MCF 10A (cell line): ENCODE measurements around the gene ZNF70. TPM values are rescaled to one million over a fixed set of nuclear protein-coding genes. Genes with fewer than 3 reads are reported as not detected.

ENCODE experiments used
- BruUV-seq: library from RNA; stranded (reverse); fragments of 400-500 nt; replicated peaks from 2 replicates; lab custom pipeline; 2021; lab: Mats Ljungman, UMichigan
- CTCF ChIA-PET: fragments of 300-600 bp; sonication (Branson Sonifier 250); formaldehyde crosslinking; extraction: SDS; loops from one replicate; lab custom pipeline; 2021; ENCODE audit warnings: antibody characterized with exemption, inconsistent platforms; lab: Yijun Ruan, JAX
- POLR2A ChIA-PET: fragments of 300-600, 350-650 bp; sonication (Branson Sonifier 250); formaldehyde crosslinking; extraction: SDS; loops from one replicate; lab custom pipeline; 2020; ENCODE audit warnings: antibody characterized with exemption, inconsistent platforms; lab: Yijun Ruan, JAX
- DNase-seq: peaks from one replicate; pipeline ENCODE4 v3.0.0-alpha.2; 2018; ENCODE audit not compliant: unreplicated experiment
- H3K27ac Mint-ChIP-seq: one replicate; pipeline ENCODE4 v1.8.0; 2022; ENCODE audit warnings: mild to moderate bottlenecking, low read depth, mixed read lengths; ENCODE audit not compliant: unreplicated experiment
- H3K27me3 Mint-ChIP-seq: one replicate; pipeline ENCODE4 v1.8.0; 2022; ENCODE audit warnings: mixed read lengths; ENCODE audit not compliant: insufficient read depth, unreplicated experiment
- H3K36me3 Mint-ChIP-seq: one replicate; pipeline ENCODE4 v1.8.0; 2022; ENCODE audit warnings: mild to moderate bottlenecking, moderate library complexity, mixed read lengths; ENCODE audit not compliant: insufficient read depth, unreplicated experiment
- H3K4me1 Mint-ChIP-seq: one replicate; pipeline ENCODE4 v1.8.0; 2022; ENCODE audit warnings: mixed read lengths; ENCODE audit not compliant: insufficient read depth, unreplicated experiment
- H3K4me3 Mint-ChIP-seq: one replicate; pipeline ENCODE4 v1.8.0; 2022; ENCODE audit warnings: mild to moderate bottlenecking, moderate library complexity, mixed read lengths; ENCODE audit not compliant: unreplicated experiment
- H3K9me3 Mint-ChIP-seq: one replicate; pipeline ENCODE4 v1.8.0; 2022; ENCODE audit warnings: mixed read lengths; ENCODE audit not compliant: unreplicated experiment
- intact Hi-C: fragments of 100-400 bp; cut with micrococcal nuclease; formaldehyde crosslinking; loops from 2 replicates; pipeline ENCODE4 v1.14.1; 2022
- total RNA-seq: library from RNA; stranded (reverse); gene quantifications from 2 replicates; pipeline ENCODE4 v1.2.3, GENCODE V29; 2022
- TF ChIP-seq, protein P1 (sequence below): fragments of 200-600 bp; IDR thresholded peaks from one replicate; pipeline ENCODE4 v1.8.0; 2022; ENCODE audit warnings: antibody characterized with exemption, mild to moderate bottlenecking; ENCODE audit not compliant: unreplicated experiment

The ZNF70 gene
- total RNA-seq, 1 experiment from 2014 or later = 3.3 TPM

DNA sequence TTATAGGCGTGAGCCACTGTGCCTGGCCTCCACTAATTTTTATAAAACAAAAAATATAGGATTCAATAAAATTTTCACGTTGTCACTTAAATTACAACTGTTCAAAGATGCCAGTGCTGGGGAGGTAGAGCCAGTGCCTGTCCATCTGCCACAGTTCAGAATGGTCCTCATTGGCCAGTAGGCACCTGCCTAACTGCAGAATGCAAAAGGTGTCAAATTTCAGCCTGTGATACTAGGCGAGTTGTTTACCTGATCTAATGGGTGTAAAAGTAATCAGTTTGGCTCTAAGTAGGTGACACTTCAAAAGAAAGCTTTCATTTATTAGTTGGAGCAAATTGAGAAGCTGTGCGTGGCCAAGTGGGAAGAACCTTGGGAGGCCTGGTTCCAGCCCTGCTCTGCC lies 38.2 kb upstream of the ZNF70 start:
- POLR2A ChIA-PET = no interaction called here

DNA sequence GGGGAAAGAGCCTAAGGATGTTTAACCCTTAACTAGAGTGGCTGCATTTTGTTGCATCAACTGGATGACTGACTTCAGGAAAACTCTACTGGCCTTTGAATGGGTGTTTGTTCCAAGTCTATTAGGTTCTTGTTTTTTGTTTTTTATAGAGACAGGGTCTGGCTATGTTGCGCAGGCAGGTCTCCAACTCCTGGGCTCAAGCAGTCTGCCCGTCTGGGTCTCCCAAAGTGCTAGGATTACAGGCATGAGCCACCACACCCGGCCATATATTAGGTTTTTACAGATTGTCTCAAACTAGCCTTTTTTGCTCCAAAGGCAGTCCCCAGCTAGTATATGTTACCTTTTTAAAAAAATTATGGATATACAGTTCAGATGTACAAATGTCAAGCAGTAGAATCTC lies 37.0 kb upstream of the ZNF70 start:
- BruUV-seq = TSS peak; percentile 43
- POLR2A ChIA-PET = interaction anchor here (0.7 to 1.4 kb wide), 6 partner anchors 13 to 106 kb away, joined by 3 to 6 read pairs (median 4); partner anchors contain the start of genes MIF, MMP11 and ZNF70
- TF ChIP-seq, protein P1, sequence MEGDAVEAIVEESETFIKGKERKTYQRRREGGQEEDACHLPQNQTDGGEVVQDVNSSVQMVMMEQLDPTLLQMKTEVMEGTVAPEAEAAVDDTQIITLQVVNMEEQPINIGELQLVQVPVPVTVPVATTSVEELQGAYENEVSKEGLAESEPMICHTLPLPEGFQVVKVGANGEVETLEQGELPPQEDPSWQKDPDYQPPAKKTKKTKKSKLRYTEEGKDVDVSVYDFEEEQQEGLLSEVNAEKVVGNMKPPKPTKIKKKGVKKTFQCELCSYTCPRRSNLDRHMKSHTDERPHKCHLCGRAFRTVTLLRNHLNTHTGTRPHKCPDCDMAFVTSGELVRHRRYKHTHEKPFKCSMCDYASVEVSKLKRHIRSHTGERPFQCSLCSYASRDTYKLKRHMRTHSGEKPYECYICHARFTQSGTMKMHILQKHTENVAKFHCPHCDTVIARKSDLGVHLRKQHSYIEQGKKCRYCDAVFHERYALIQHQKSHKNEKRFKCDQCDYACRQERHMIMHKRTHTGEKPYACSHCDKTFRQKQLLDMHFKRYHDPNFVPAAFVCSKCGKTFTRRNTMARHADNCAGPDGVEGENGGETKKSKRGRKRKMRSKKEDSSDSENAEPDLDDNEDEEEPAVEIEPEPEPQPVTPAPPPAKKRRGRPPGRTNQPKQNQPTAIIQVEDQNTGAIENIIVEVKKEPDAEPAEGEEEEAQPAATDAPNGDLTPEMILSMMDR = no peak

More for the DNA sequence above, 38.2 kb upstream of the ZNF70 start:
- Mint-ChIP-seq H3K4me3 (peak overlapping the region; percentile 80), H3K36me3 (peaks cover 32% of the 10 kb centered on the region), H3K9me3 (no peaks in the 10 kb centered on the region), H3K27me3 (no peaks in the 10 kb centered on the region), H3K27ac (no peak overlapping the region), H3K4me1 (peaks cover 9% of the 10 kb centered on the region)
- BruUV-seq = no TSS peak
- TF ChIP-seq, protein P1 = no peak
- intact Hi-C loops = no loop called here
- CTCF ChIA-PET = interaction anchor here (0.6 to 1.2 kb wide), 3 partner anchors 11 to 18 kb away, joined by 3 to 6 read pairs (median 5); no protein-coding TSS in a partner anchor
- no peak for DNase-seq

DNA sequence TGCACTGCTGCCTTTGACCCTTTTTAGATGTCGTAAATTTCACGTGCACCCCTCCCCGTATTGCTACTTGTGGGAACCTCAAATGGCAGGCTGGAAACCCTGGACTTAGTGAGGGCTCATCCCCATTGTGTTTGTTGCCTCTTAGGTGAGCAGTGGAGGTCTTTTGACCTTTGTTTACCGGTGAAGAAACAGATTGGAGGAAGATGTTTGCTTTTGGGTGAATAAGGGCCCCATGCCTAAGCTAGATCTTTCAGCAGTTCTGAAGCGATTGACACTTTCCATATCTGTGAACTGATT lies 36.6 kb upstream of the ZNF70 start:
- no peak for DNase-seq
- Mint-ChIP-seq H3K27ac (peak overlapping the region; percentile 42), H3K27me3 (no peaks in the 10 kb centered on the region), H3K4me3 (peak overlapping the region; percentile 80), H3K4me1 (peaks cover 9% of the 10 kb centered on the region), H3K36me3 (peaks cover 16% of the 10 kb centered on the region), H3K9me3 (no peaks in the 10 kb centered on the region)
- intact Hi-C loops = no loop called here
- CTCF ChIA-PET = interaction anchor here (0.6 kb wide), 1 partner anchor 101 kb away, joined by 4 read pairs; no protein-coding TSS in a partner anchor
- TF ChIP-seq, protein P1 = no peak
- POLR2A ChIA-PET = interaction anchor here (0.7 to 1.4 kb wide), 5 partner anchors 13 to 106 kb away, joined by 3 to 6 read pairs (median 4); partner anchors contain the start of genes MIF and MMP11
- no TSS peak for BruUV-seq

More for the DNA sequence above, 37.0 kb upstream of the ZNF70 start:
- intact Hi-C loops = no loop called here
- CTCF ChIA-PET = no interaction called here
- Mint-ChIP-seq H3K27me3 (no peaks in the 10 kb centered on the region), H3K36me3 (peaks cover 20% of the 10 kb centered on the region), H3K9me3 (no peaks in the 10 kb centered on the region), H3K4me3 (peak overlapping the region; percentile 80), H3K27ac (peak overlapping the region; percentile 42), H3K4me1 (peaks cover 9% of the 10 kb centered on the region)
- no peak for DNase-seq

DNA sequence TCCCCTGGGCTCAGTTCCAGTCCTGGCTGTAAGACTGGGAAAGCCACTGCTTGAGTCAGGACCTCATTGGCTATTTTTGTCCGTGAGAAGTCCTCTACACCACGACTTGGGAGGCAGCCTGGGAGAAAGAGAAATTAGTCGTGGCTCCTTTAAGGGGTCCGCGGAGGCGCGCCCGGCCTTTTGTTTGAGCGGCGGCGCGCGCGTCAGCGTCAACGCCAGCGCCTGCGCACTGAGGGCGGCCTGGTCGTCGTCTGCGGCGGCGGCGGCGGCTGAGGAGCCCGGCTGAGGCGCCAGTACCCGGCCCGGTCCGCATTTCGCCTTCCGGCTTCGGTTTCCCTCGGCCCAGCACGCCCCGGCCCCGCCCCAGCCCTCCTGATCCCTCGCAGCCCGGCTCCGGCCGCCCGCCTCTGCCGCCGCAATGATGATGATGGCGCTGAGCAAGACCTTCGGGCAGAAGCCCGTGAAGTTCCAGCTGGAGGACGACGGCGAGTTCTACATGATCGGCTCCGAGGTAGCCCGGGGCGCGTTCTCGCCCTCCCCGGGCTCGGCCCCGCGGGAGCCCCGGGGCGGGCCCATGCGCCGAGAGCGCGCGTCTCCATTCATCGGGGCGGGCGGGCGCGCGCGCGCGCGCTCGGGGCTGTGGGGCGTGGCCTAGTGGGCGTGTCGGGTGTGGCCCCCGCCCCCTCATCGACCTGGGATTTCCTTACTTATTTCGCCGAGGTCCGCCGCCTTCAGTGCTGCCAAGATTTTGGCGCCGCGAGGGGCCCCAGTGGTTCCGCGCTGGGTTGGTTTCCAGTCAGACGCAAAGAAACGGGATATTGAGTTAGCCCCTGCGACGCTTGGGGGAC lies 36.1 kb upstream of the ZNF70 start, which contains the start of gene SMARCB1:
SMARCB1 (plus strand) TSS at position 215 of the 848 bp plus-strand sequence; CDS start at position 419, 204 bp downstream.
- Mint-ChIP-seq H3K4me1 (peaks cover 9% of the 10 kb centered on the region), H3K9me3 (no peaks in the 10 kb centered on the region), H3K27me3 (no peaks in the 10 kb centered on the region), H3K4me3 (peak within 1 kb of the TSS; percentile 80), H3K27ac (peak within 1 kb of the TSS; percentile 42), H3K36me3 (peaks cover 11% of the 10 kb centered on the region)
- POLR2A ChIA-PET = interaction anchor here (0.7 to 1.4 kb wide), 4 partner anchors 12 to 107 kb away, joined by 3 to 6 read pairs (median 4); partner anchors contain the start of genes MIF and MMP11
- peak; percentile 88 for DNase-seq
- intact Hi-C loops = no loop called here
- CTCF ChIA-PET = interaction anchor here (0.6 kb wide), 1 partner anchor 101 kb away, joined by 4 read pairs; no protein-coding TSS in a partner anchor
- BruUV-seq = no TSS peak
- TF ChIP-seq, protein P1 = no peak
